Measurements from ENCODE around the gene NCAPD3. TPM values are rescaled to one million over a fixed set of nuclear protein-coding genes. Genes with fewer than 3 reads are reported as not detected.

NCAPD3 gene
- total RNA-seq, 1 donor from 2014 or later: 16.6 TPM

- DNase-seq (ENCODE audit: low spot score): peak; percentile 98
Measured at GRCh38 chr11:134253188-134253993, 29.6 kb upstream of the NCAPD3 start, which contains the start of the genes ACAD8 and THYN1. Gene ACAD8, plus strand, starts transcription at chr11:134253568. Its CDS starts 33 bp downstream, at chr11:134253601. Gene THYN1, minus strand, starts transcription at chr11:134253352. Its CDS starts 470 bp downstream, at chr11:134252882.

GRCh38 chr11:134252346-134253187 is 28.8 kb upstream of the NCAPD3 start:
- DNase-seq (ENCODE audit: low spot score): no peak

GRCh38 chr11:134250675-134251074 is 26.9 kb upstream of the NCAPD3 start:
- DNase-seq (ENCODE audit: low spot score): no peak

- no peak for DNase-seq (ENCODE audit: low spot score)
Measured at GRCh38 chr11:134250246-134250645, 26.5 kb upstream of the NCAPD3 start.

- no peak for DNase-seq (ENCODE audit: low spot score)
Measured at GRCh38 chr11:134248910-134249480, 25.2 kb upstream of the NCAPD3 start.

GRCh38 chr11:134246678-134247077 is 22.9 kb upstream of the NCAPD3 start:
- DNase-seq (ENCODE audit: low spot score): no peak

GRCh38 chr11:134246100-134246499 is 22.3 kb upstream of the NCAPD3 start:
- DNase-seq (ENCODE audit: low spot score): no peak

GRCh38 chr11:134245434-134245833 is 21.7 kb upstream of the NCAPD3 start:
- no peak for DNase-seq (ENCODE audit: low spot score)

- DNase-seq (ENCODE audit: low spot score): no peak
Measured at GRCh38 chr11:134244593-134244992, 20.8 kb upstream of the NCAPD3 start.

GRCh38 chr11:134243913-134244312 is 20.1 kb upstream of the NCAPD3 start:
- no peak for DNase-seq (ENCODE audit: low spot score)

- DNase-seq (ENCODE audit: low spot score): no peak
Measured at GRCh38 chr11:134242376-134242775, 18.6 kb upstream of the NCAPD3 start.

- DNase-seq (ENCODE audit: low spot score): no peak
Measured at GRCh38 chr11:134240592-134240991, 16.8 kb upstream of the NCAPD3 start.

GRCh38 chr11:134238956-134239355 is 15.2 kb upstream of the NCAPD3 start:
- DNase-seq (ENCODE audit: low spot score): no peak

- no peak for DNase-seq (ENCODE audit: low spot score)
Measured at GRCh38 chr11:134237557-134237922, 13.8 kb upstream of the NCAPD3 start.

- no peak for DNase-seq (ENCODE audit: low spot score)
Measured at GRCh38 chr11:134236834-134237556, 13.2 kb upstream of the NCAPD3 start.

- no peak for DNase-seq (ENCODE audit: low spot score)
Measured at GRCh38 chr11:134235399-134235798, 11.6 kb upstream of the NCAPD3 start.

- no peak for DNase-seq (ENCODE audit: low spot score)
Measured at GRCh38 chr11:134233729-134234179, 10.0 kb upstream of the NCAPD3 start.

- DNase-seq (ENCODE audit: low spot score): no peak
Measured at GRCh38 chr11:134231958-134232659, 8.3 kb upstream of the NCAPD3 start.

GRCh38 chr11:134230339-134230738 is 6.6 kb upstream of the NCAPD3 start:
- DNase-seq (ENCODE audit: low spot score): no peak

- DNase-seq (ENCODE audit: low spot score): no peak
Measured at GRCh38 chr11:134229126-134229790, 5.5 kb upstream of the NCAPD3 start.

Data from umbilical cord (tissue), 2 donors.